ENCODE results near the gene WDR62.

- TF ChIP-seq CTCF (IDR thresholded peaks at IDR 0.05) = no peak
- TF ChIP-seq POLR2A (IDR thresholded peaks at IDR 0.05) = no peak
Observed at GRCh38 chr19:36101550-36102327, 47.0 kb downstream of the WDR62 start.
